K562 (cell line): Measurements from ENCODE around the gene LENEP. TPM values are rescaled to one million over a fixed set of nuclear protein-coding genes. Genes with fewer than 3 reads are reported as not detected.

Experiments
- ATAC-seq: fragments of 200-7000 bp; cut with Tn5 transposase; 3 replicates; pipeline ENCODE4 v1.9.1; 2020; ENCODE audit warnings: moderate library complexity
- BruUV-seq: library from RNA; stranded (reverse); fragments of 400-500 nt; replicated peaks from 2 replicates; lab custom pipeline; 2021; lab: Mats Ljungman, UMichigan
- CTCF ChIA-PET: fragments of 300-600 bp; formaldehyde crosslinking; extraction: SDS; loops from one replicate; lab custom pipeline; 2021; ENCODE audit warnings: low intra/inter-chr PET ratio; lab: Yijun Ruan, JAX
- POLR2A ChIA-PET: fragments of 300-600, 350-650 bp; sonication (Branson Sonifier 250); formaldehyde crosslinking; extraction: SDS; loops from one replicate; lab custom pipeline; 2021; ENCODE audit warnings: antibody characterized with exemption, inconsistent platforms; lab: Yijun Ruan, JAX
- DNase-seq, 4 experiments: peaks; one replicate each; pipeline versions ENCODE4 v3.0.0 to v3.0.0-alpha.2; 2011 to 2018; ENCODE audit warnings: low spot score in 3 of 4, mixed read lengths in 3 of 4; ENCODE audit errors: extremely low read depth in 1 of 4
- FAIRE-seq: peaks from 2 replicates; lab custom pipeline; 2011; peaks lifted over from hg19 to GRCh38; lab: Jason Lieb, UNC
- H2AFZ ChIP-seq: 2 replicates; pipeline ENCODE4 v1.6.0; 2011; ENCODE audit warnings: low read depth, low read length, control low read depth, inconsistent platforms
- H3K27ac ChIP-seq: fragments of 200-600 bp; 3 replicates; pipeline ENCODE4 v1.8.0; 2011; ENCODE audit warnings: low read depth, mild to moderate bottlenecking, control low read depth, inconsistent platforms, low read length, moderate library complexity, mixed read lengths; ENCODE audit errors: extremely low read depth
- H3K27me3 ChIP-seq, 2 experiments: fragments of 300-600 bp in 1 of 2; 2 replicates in 1 of 2; 3 replicates in 1 of 2; pipeline versions ENCODE4 v1.6.0 to v1.8.0; 2011; ENCODE audit warnings: inconsistent platforms in 2 of 2, low read length in 2 of 2, mild to moderate bottlenecking in 1 of 2, mixed read lengths in 1 of 2, moderate library complexity in 1 of 2; ENCODE audit not compliant: control insufficient read depth in 2 of 2, insufficient read depth in 2 of 2
- H3K36me3 ChIP-seq: fragments of 300-600 bp; 3 replicates; pipeline ENCODE4 v1.8.0; 2011; ENCODE audit warnings: mild to moderate bottlenecking, low read length, inconsistent platforms; ENCODE audit not compliant: control insufficient read depth, insufficient read depth
- H3K4me1 ChIP-seq, 2 experiments: fragments of 200-600 bp in 1 of 2; replicated peaks in 1 of 2; 2 replicates in 1 of 2; 3 replicates in 1 of 2; pipeline versions ENCODE4 v1.5.1 to v1.8.0; 2011; ENCODE audit warnings: inconsistent platforms in 2 of 2, low read length in 2 of 2, mild to moderate bottlenecking in 1 of 2, mixed read lengths in 1 of 2, moderate library complexity in 1 of 2; ENCODE audit not compliant: control insufficient read depth in 2 of 2, insufficient read depth in 2 of 2
- H3K4me2 ChIP-seq: 2 replicates; pipeline ENCODE4 v1.6.1; 2011; ENCODE audit warnings: low read length, control low read depth, inconsistent platforms, mixed read lengths; ENCODE audit not compliant: insufficient read depth
- H3K4me3 ChIP-seq: fragments of 200-600 bp; sonication (generic), shearing (Covaris generic); 2 replicates; pipeline ENCODE4 v1.5.1; 2016; ENCODE audit warnings: control low read depth, inconsistent platforms
- H3K79me2 ChIP-seq: fragments of 200-600 bp; 3 replicates; pipeline ENCODE4 v1.8.0; 2011; ENCODE audit warnings: low read length, inconsistent platforms; ENCODE audit not compliant: control insufficient read depth, insufficient read depth
- H3K9ac ChIP-seq, 2 experiments: 2 replicates each; pipeline versions ENCODE4 v1.6.0 to v1.6.1; 2011; ENCODE audit warnings: low read depth in 2 of 2, low read length in 2 of 2, control low read depth in 1 of 2, inconsistent platforms in 1 of 2, mild to moderate bottlenecking in 1 of 2, mixed read lengths in 1 of 2; ENCODE audit not compliant: insufficient read depth in 1 of 2
- H3K9me1 ChIP-seq: one replicate; pipeline ENCODE4 v1.6.0; 2011; ENCODE audit warnings: inconsistent platforms, mild to moderate bottlenecking, low read length, moderate library complexity; ENCODE audit not compliant: control insufficient read depth, insufficient read depth
- H3K9me3 ChIP-seq: replicated peaks from 2 replicates; pipeline ENCODE4 v1.5.1; 2011; ENCODE audit warnings: low read depth, low read length, inconsistent platforms; ENCODE audit not compliant: control insufficient read depth, insufficient read depth
- H4K20me1 ChIP-seq: replicated peaks from 2 replicates; pipeline ENCODE4 v1.6.1; 2011; ENCODE audit warnings: low read length, inconsistent platforms, mixed read lengths; ENCODE audit not compliant: control insufficient read depth, insufficient read depth
- MEIS2 ChIP-seq: fragments of 450-650 bp; IDR thresholded peaks from 2 replicates; pipeline ENCODE4 v1.6.1; 2014; ENCODE audit warnings: mild to moderate bottlenecking; ENCODE audit not compliant: partially characterized antibody
- ZNF146 ChIP-seq: IDR thresholded peaks from one replicate; pipeline ENCODE4 v1.6.1; 2018; ENCODE audit warnings: missing compliant biosample characterization; ENCODE audit not compliant: unreplicated experiment
- ZNF232 ChIP-seq: sonication (generic); formaldehyde crosslinking; IDR thresholded peaks from 2 replicates; pipeline ENCODE4 v1.8.0; 2022; ENCODE audit warnings: mild to moderate bottlenecking, missing genetic modification reagents
- ZZZ3 ChIP-seq: fragments of 450-650 bp; IDR thresholded peaks from 2 replicates; pipeline ENCODE4 v1.6.1; 2016; ENCODE audit warnings: antibody characterized with exemption, mild to moderate bottlenecking, moderate library complexity
- WGBS: fragments of 100-300 bp; shearing (Covaris generic); methylation state at CpG from one replicate; pipeline ENCODE4 v1.1.6; 2016; ENCODE audit warnings: low coverage, mixed read lengths; ENCODE audit not compliant: insufficient coverage; ENCODE audit errors: missing lambda C conversion rate; 5-methylcytosine and 5-hydroxymethylcytosine counted together
- in situ Hi-C: fragments of 300-500 bp; cut with MboI; formaldehyde crosslinking; loops from 4 replicates; pipeline ENCODE4 v1.15.0; 2018; ENCODE audit warnings: inconsistent platforms, mixed read lengths
- intact Hi-C: fragments of 100-400 bp; cut with micrococcal nuclease; formaldehyde crosslinking; loops from 2 replicates; pipeline ENCODE4 v1.14.2; 2022
- polyA plus RNA-seq, 8 experiments: library from polyadenylated mRNA; depleted of rRNA in 4 of 8; stranded (reverse) in 5 of 8; unstranded in 3 of 8; fragments of >200 nt; fragmentation: Nextera tagmentation in 2 of 8; fragmentation: Illumina TruSeq in 1 of 8; extraction: Ambion mirVana in 2 of 8; extraction: Trizol in 1 of 8; gene quantifications; 2 replicates each; pipeline versions ENCODE4 v1.2.1 to v1.2.3, GENCODE V29; 2011 to 2014; ENCODE audit warnings: inconsistent platforms in 1 of 8, missing spikeins in 1 of 8
- total RNA-seq, 7 experiments: library from RNA; depleted of rRNA in 6 of 7; stranded (reverse); fragments of >200 nt in 6 of 7; fragmentation: Illumina TruSeq in 2 of 7; extraction: Trizol in 2 of 7; gene quantifications; 2 replicates each; pipeline versions ENCODE4 v1.2.1 to v1.2.3, GENCODE V29; 2011 to 2021; ENCODE audit warnings: low replicate concordance in 1 of 7
- TF ChIP-seq, protein P1 (sequence below): fragments of 450-650 bp; conservative IDR thresholded peaks from 2 replicates; pipeline ENCODE4 v1.6.1; 2016; ENCODE audit warnings: missing genetic modification characterization, low read depth, mild to moderate bottlenecking, missing compliant biosample characterization, moderate library complexity
- TF ChIP-seq, protein P2 (sequence below): fragments of 450-650 bp; formaldehyde crosslinking; IDR thresholded peaks from 2 replicates; pipeline ENCODE4 v1.4.0; 2022; ENCODE audit warnings: missing genetic modification characterization
- TF ChIP-seq, protein P3 (sequence below): sonication (generic); formaldehyde crosslinking; IDR thresholded peaks from 2 replicates; pipeline ENCODE4 v1.8.0; 2022; ENCODE audit warnings: mild to moderate bottlenecking, low read depth, missing genetic modification reagents

LENEP gene
- total and polyA plus RNA-seq, 9 of the 15 experiments (the other 6 are each of a cell fraction or from before 2014, with no cell fraction given) = 0.23 to 0.87 (median 0.67) TPM; not detected in 5

DNA sequence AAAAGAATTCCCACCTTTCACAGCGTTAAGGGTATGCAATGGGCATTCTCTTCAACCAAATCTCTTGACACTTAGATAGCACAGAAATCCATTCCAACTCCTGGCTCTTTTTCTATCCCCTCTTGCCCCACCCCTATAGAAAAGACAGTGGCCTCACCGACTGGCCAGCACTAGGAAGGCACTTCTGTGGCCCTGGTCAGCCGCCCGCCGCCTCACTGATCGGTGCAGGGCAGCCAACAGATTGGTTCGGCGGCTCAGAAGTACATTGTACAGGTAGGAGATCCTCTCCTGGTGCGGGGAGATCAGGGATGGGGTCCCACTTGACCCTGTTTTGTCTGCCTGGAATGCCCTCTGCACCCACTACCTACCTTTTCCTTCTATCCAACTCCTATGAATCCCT is 30.9 kb downstream of the LENEP start:
- Histone ChIP-seq H3K4me1 (peaks cover 13 to 16% of the 10 kb centered on the region in 2 experiments; a peak in 3 of 5 replicates), H3K9ac (no peak overlapping the region), H2AFZ (no peak overlapping the region), H3K9me3 (no peaks in the 10 kb centered on the region), H3K79me2 (no peaks in the 10 kb centered on the region), H4K20me1 (no peaks in the 10 kb centered on the region), H3K36me3 (no peaks in the 10 kb centered on the region), H3K27ac (no peak overlapping the region), H3K27me3 (no peaks in the 10 kb centered on the region), H3K4me2 (no peak overlapping the region), H3K9me1 (no peaks in the 10 kb centered on the region), H3K4me3 (no peak overlapping the region)
- in situ Hi-C loops = no loop called here
- BruUV-seq = no TSS peak
- ChIA-PET CTCF (no interaction called here), POLR2A (no interaction called here)
- intact Hi-C loops = no loop called here
- no peak for DNase-seq
- WGBS = 89% methylated on average over 9 of the region's 9 CpGs
- TF ChIP-seq ZNF146 (CRISPR knock-in tag) (no peak), ZNF232 (CRISPR knock-in tag) (no peak)
- FAIRE-seq = no peak
- no peak for ATAC-seq

DNA sequence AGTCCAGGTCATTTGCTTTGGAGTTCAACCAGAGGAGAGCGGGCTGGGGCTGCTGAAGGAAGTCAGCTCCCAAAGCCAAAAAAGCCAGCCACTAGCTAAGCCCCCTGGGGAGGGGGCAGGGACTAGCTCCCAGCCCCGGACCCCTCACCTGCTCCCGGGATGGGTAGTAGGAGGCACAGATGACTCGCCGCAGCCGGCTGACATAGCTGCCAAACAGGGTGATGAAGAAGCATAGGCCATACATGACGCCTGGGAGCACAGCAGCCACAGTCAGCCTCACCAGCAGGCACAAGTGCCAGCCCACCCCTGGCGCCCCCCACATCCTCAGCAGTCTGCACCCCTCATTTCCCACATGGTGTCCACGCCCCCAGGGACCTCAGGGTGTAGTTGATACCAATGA is 32.8 kb downstream of the LENEP start:
- no peak for FAIRE-seq
- no peaks in the 10 kb centered on the region for H3K27me3 ChIP-seq
- H3K9ac ChIP-seq = peak overlapping the region in 1 of 2 experiments; percentile 18; a peak in 1 of 4 replicates
- no peaks in the 10 kb centered on the region for H3K36me3 ChIP-seq
- H3K27ac ChIP-seq = no peak overlapping the region
- no peaks in the 10 kb centered on the region for H3K79me2 ChIP-seq
- no TSS peak for BruUV-seq
- WGBS = 42% methylated on average over 9 of the region's 9 CpGs
- H4K20me1 ChIP-seq = no peaks in the 10 kb centered on the region
- H3K4me1 ChIP-seq = peaks cover 13 to 26% of the 10 kb centered on the region in 2 experiments; a peak in 3 of 5 replicates
- intact Hi-C loops = no loop called here
- no peak overlapping the region for H3K4me2 ChIP-seq
- H3K9me1 ChIP-seq = no peaks in the 10 kb centered on the region
- no peak for ATAC-seq
- no peak for DNase-seq
- ChIA-PET CTCF (interaction anchor here (0.5 kb wide), 1 partner anchor 65 kb away, joined by 3 read pairs; no protein-coding TSS in a partner anchor), POLR2A (interaction anchor here (0.5 kb wide), 1 partner anchor 53 kb away, joined by 4 read pairs; no protein-coding TSS in a partner anchor)
- H2AFZ ChIP-seq = 0 out of 2 replicates have a peak overlapping the region, but pooled peaks have one; percentile 8
- in situ Hi-C loops = no loop called here
- H3K4me3 ChIP-seq = no peak overlapping the region
- H3K9me3 ChIP-seq = no peaks in the 10 kb centered on the region
- TF ChIP-seq, protein P1, sequence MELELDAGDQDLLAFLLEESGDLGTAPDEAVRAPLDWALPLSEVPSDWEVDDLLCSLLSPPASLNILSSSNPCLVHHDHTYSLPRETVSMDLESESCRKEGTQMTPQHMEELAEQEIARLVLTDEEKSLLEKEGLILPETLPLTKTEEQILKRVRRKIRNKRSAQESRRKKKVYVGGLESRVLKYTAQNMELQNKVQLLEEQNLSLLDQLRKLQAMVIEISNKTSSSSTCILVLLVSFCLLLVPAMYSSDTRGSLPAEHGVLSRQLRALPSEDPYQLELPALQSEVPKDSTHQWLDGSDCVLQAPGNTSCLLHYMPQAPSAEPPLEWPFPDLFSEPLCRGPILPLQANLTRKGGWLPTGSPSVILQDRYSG (tag) = no peak
- no peak for TF ChIP-seq MEIS2
- TF ChIP-seq, protein P2, sequence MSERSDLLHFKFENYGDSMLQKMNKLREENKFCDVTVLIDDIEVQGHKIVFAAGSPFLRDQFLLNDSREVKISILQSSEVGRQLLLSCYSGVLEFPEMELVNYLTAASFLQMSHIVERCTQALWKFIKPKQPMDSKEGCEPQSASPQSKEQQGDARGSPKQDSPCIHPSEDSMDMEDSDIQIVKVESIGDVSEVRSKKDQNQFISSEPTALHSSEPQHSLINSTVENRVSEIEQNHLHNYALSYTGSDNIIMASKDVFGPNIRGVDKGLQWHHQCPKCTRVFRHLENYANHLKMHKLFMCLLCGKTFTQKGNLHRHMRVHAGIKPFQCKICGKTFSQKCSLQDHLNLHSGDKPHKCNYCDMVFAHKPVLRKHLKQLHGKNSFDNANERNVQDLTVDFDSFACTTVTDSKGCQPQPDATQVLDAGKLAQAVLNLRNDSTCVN (CRISPR knock-in tag) = no peak
- TF ChIP-seq, protein P3, sequence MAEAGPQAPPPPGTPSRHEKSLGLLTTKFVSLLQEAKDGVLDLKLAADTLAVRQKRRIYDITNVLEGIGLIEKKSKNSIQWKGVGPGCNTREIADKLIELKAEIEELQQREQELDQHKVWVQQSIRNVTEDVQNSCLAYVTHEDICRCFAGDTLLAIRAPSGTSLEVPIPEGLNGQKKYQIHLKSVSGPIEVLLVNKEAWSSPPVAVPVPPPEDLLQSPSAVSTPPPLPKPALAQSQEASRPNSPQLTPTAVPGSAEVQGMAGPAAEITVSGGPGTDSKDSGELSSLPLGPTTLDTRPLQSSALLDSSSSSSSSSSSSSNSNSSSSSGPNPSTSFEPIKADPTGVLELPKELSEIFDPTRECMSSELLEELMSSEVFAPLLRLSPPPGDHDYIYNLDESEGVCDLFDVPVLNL (CRISPR knock-in tag) = no peak
- TF ChIP-seq ZZZ3 = no peak
